HUES6 (cell line): ENCODE results near the gene TMOD1.

Source experiments
- H3K27ac ChIP-seq: 2 replicates; pipeline ENCODE4 v1.7.0; 2013; ENCODE audit warnings: low read depth, mild to moderate bottlenecking, low read length, inconsistent platforms
- H3K27me3 ChIP-seq: 2 replicates; pipeline ENCODE4 v1.6.1; 2013; ENCODE audit warnings: low read length; ENCODE audit not compliant: control insufficient read depth, insufficient read depth
- H3K36me3 ChIP-seq: 2 replicates; pipeline ENCODE4 v1.6.1; 2013; ENCODE audit warnings: low read length; ENCODE audit not compliant: control insufficient read depth, insufficient read depth
- H3K4me1 ChIP-seq: 2 replicates; pipeline ENCODE4 v1.6.1; 2013; ENCODE audit warnings: low read length; ENCODE audit not compliant: control insufficient read depth, insufficient read depth
- H3K4me3 ChIP-seq: 2 replicates; pipeline ENCODE4 v1.5.1; 2013; ENCODE audit warnings: low read depth, low read length
- H3K9ac ChIP-seq: one replicate; pipeline ENCODE4 v1.6.1; 2013; ENCODE audit warnings: mild to moderate bottlenecking, low read length
- H3K9me3 ChIP-seq: 2 replicates; pipeline ENCODE4 v1.6.1; 2013; ENCODE audit warnings: low read depth, low read length; ENCODE audit not compliant: control insufficient read depth, insufficient read depth

TMOD1 gene

DNA sequence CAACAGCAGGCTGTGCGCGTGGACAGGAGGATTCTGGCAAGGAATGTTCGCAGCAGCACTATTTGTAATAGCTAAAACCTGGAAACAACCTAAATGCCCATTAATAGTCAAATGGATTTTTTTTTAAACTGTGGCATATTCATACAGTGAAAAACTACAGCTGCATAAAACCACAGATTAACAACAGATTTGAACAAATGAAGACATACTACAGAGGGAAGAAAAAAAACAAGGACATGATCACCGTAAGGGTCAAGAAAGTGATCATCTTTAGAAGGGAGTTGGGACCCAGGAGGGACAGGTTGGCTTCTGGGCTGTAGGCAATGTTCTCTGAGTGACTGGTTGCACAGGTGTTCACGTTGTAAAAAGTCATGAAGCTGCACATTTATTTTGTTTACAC is 1.2 kb upstream of the TMOD1 start:
- Histone ChIP-seq H3K9ac (no peak overlapping the region), H3K27me3 (peaks cover 63% of the 10 kb centered on the region), H3K4me3 (no peak overlapping the region), H3K4me1 (peaks cover 17% of the 10 kb centered on the region), H3K36me3 (no peaks in the 10 kb centered on the region), H3K9me3 (no peaks in the 10 kb centered on the region), H3K27ac (no peak overlapping the region)

- Histone ChIP-seq H3K9ac (no peak overlapping the region), H3K27me3 (peaks cover 68% of the 10 kb centered on the region), H3K4me3 (peak overlapping the region; percentile 68), H3K4me1 (peaks cover 20% of the 10 kb centered on the region), H3K9me3 (no peaks in the 10 kb centered on the region), H3K27ac (no peak overlapping the region), H3K36me3 (no peaks in the 10 kb centered on the region)
These were observed 695 bp upstream of the TMOD1 start for GRCh38 chr9:97500765-97501176.

DNA sequence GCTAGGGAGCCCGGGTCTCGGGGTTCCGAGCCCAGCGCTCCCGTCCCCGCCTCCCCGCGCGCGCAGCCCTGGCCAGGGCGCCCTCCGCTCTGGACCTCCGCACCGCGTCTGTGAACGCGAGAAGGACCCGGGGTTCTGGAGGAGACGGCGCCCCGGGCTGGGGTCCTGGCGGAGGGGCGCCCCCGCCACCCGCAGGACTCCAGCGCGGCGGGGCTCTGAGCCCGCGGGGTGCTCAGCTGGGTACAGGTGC is 431 bp downstream of the TMOD1 start:
- Histone ChIP-seq H3K4me3 (peak overlapping the region; percentile 61), H3K27ac (no peak overlapping the region), H3K27me3 (peaks cover 78% of the 10 kb centered on the region), H3K9ac (no peak overlapping the region), H3K9me3 (no peaks in the 10 kb centered on the region), H3K4me1 (peaks cover 20% of the 10 kb centered on the region), H3K36me3 (no peaks in the 10 kb centered on the region)

- H3K9me3 ChIP-seq = no peaks in the 10 kb centered on the region
- H3K27ac ChIP-seq = no peak overlapping the region
- H3K4me1 ChIP-seq = peaks cover 20% of the 10 kb centered on the region
- H3K9ac ChIP-seq = peak overlapping the region; percentile 32
- peaks cover 80% of the 10 kb centered on the region for H3K27me3 ChIP-seq
- no peaks in the 10 kb centered on the region for H3K36me3 ChIP-seq
- H3K4me3 ChIP-seq = peak overlapping the region; percentile 61
These were observed 937 bp downstream of the TMOD1 start for GRCh38 chr9:97502222-97502983.

DNA sequence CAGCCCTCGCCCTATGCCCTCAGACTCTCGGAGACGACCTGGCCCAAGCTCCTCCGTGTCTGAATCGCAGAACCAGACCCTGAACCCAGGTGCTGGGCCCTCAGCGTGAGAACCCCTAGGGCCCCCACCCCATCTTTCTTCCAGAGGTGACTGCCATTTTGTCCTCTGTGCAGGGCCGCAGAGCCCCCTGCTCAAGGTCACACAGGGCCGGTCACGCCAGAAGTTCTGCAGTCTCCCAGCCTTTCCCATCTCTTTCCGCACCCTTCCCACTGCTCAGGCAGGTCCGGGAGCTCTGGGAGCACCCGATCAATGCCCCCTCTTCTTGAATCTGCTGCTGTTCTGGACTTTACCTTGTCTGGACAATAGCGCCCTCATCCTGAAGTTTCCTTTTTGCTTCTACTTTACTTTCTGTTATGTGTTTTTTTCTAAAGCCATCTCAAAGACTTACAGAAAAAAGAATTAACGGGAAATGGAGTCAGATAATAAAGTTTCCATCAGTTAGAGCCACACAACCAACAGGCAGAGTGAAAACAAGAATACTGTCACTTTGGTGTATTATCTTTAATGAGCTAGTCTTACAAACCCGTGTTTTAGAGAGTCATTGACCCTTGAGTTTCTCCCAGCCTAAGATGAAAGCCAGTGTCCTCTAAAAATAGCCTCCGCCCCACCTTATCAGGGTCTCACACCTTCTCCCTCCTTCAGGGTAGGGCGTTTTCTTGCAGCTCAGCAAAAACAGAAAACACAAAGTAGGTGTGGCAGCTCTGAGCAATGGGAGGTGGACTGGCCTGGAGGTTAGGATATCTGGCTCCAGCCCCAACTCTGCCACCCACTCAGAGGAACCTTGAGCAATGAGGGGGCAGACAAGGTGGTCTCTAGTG is 1.8 kb downstream of the TMOD1 start:
- peaks cover 80% of the 10 kb centered on the region for H3K27me3 ChIP-seq

DNA sequence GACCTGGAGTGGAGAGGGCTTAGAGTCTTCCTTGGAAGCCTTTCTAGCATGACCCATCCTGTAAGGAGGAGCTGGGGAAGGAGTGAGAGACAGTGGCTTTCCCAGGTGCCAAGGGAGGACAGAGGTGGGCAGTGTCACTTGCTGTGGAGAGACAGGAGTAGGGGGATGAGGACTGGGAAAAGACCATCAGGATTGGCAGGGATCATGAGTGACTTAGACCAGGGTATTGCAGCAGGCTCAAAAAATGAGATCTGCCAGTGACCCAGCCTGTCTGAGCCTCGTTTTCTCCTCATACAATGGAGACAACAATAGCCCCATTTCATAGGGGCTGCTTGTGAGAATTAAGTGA is 2.4 kb downstream of the TMOD1 start:
- H3K9me3 ChIP-seq = no peaks in the 10 kb centered on the region
- no peak overlapping the region for H3K9ac ChIP-seq
- H3K36me3 ChIP-seq = no peaks in the 10 kb centered on the region
- H3K4me3 ChIP-seq = no peak overlapping the region
- no peak overlapping the region for H3K27ac ChIP-seq
- H3K4me1 ChIP-seq = peaks cover 20% of the 10 kb centered on the region
- H3K27me3 ChIP-seq = peaks cover 80% of the 10 kb centered on the region

More for the DNA sequence above, 1.8 kb downstream of the TMOD1 start:
- Histone ChIP-seq H3K4me3 (peak overlapping the region; percentile 61), H3K9me3 (no peaks in the 10 kb centered on the region), H3K4me1 (peaks cover 20% of the 10 kb centered on the region), H3K9ac (no peak overlapping the region), H3K36me3 (no peaks in the 10 kb centered on the region), H3K27ac (no peak overlapping the region)

DNA sequence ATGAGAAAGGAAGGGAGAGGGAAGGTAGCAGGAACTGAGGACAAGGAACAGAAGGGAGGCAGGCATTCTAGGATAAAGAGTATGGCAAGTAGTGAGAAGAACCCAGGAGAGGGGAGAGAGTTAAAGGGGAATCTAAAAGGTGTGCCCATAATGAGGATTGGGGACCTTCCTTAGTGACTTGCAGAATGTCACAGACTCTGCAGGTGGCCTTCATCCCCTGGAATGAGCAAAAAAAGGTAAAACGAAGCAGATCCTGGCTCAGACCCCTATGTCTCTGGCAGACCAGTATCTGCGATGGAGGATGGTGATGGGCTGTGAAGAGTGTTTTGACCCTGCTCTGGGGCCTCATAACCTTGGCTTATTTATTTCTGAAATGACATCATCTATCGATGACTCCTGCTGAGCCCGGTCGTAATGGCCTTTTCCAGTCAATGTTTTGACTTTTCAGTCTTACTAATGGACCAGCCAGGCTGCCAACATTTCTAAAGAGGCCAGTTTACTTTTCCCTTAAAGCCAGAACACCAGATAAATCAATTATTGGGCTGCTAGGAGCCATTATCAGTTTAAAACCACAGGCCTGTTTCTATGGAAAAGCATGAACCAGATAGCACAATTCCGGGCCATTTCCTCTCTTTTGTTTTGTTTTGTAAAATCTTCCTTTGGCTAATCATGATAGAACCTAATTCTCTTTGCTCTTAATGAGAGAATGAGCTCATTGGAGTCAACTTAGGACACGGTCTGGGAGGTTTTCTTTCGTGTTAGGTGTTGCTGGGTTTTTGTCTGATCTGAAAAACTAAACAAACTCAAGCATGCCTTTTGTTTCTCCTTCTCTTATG is 3.1 kb downstream of the TMOD1 start:
- Histone ChIP-seq H3K9ac (no peak overlapping the region), H3K27ac (no peak overlapping the region), H3K36me3 (no peaks in the 10 kb centered on the region), H3K4me3 (no peak overlapping the region), H3K9me3 (no peaks in the 10 kb centered on the region), H3K27me3 (peaks cover 72% of the 10 kb centered on the region), H3K4me1 (peaks cover 20% of the 10 kb centered on the region)

- Histone ChIP-seq H3K36me3 (no peaks in the 10 kb centered on the region), H3K27me3 (peaks cover 60% of the 10 kb centered on the region)
These were observed 4.4 kb downstream of the TMOD1 start for GRCh38 chr9:97505845-97506244.

DNA sequence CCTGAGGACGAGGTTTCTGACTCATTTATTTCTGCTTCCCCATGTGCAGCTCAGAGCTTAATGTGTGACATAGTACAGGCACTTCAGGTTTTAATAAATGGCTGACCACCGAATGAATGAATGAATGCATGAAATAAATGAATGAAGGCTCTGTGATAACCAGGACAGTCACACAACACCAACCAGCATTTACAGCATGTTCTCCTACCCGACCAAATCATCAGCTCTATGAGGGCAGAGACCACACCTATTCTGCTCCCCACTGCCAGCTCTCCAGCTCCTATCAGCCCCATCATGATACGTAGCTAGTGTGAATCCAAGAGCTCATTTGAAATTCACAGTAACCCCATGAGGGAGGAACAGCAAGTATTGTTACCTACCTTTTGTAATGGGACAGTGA is 4.8 kb downstream of the TMOD1 start:
- Histone ChIP-seq H3K9ac (no peak overlapping the region), H3K4me3 (no peak overlapping the region), H3K36me3 (no peaks in the 10 kb centered on the region), H3K27me3 (peaks cover 55% of the 10 kb centered on the region), H3K27ac (no peak overlapping the region), H3K9me3 (no peaks in the 10 kb centered on the region), H3K4me1 (peaks cover 20% of the 10 kb centered on the region)

More at GRCh38 chr9:97505845-97506244, 4.4 kb downstream of the TMOD1 start:
- H3K27ac ChIP-seq = no peak overlapping the region
- H3K9me3 ChIP-seq = no peaks in the 10 kb centered on the region
- no peak overlapping the region for H3K9ac ChIP-seq
- H3K4me1 ChIP-seq = peaks cover 20% of the 10 kb centered on the region
- no peak overlapping the region for H3K4me3 ChIP-seq

DNA sequence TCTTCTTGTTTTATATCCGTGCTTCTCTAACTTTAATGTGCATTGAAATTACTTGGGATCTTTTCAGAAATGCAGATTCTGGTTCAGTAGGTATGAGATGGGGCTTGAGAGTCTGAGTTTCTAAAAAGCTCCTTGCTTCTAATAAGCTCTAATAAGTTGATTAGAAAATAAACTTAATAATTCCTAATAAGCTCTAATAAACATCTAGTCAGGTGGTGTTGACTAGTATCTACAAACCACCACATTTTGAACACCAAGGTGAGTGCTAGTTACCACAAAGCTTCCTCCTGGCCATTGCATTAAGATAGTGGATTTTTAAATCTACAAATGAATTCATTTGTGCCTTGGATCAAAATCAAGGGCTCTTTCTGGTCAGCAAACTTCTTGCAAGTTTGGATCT is 5.3 kb downstream of the TMOD1 start:
- H3K27me3 ChIP-seq = peaks cover 52% of the 10 kb centered on the region
- H3K9me3 ChIP-seq = no peaks in the 10 kb centered on the region
- H3K4me1 ChIP-seq = peaks cover 20% of the 10 kb centered on the region
- H3K27ac ChIP-seq = no peak overlapping the region
- no peak overlapping the region for H3K9ac ChIP-seq
- H3K4me3 ChIP-seq = no peak overlapping the region
- H3K36me3 ChIP-seq = no peaks in the 10 kb centered on the region
